ENCODE data around the gene CD40LG. TPM values are rescaled to one million over a fixed set of nuclear protein-coding genes. Genes with fewer than 3 reads are reported as not detected.

CD40LG gene
- total RNA-seq, 1 donor from 2014 or later, result 2.1 TPM

- DNase-seq (ENCODE audit: low spot score), result no peak
Observed at GRCh38 chrX:136650811-136651210, 2.9 kb downstream of the CD40LG start.

- no peak for DNase-seq (ENCODE audit: low spot score)
Observed at GRCh38 chrX:136652822-136653723, 5.1 kb downstream of the CD40LG start.

- DNase-seq (ENCODE audit: low spot score), result no peak
Observed at GRCh38 chrX:136656361-136656964, 8.5 kb downstream of the CD40LG start.

- DNase-seq (ENCODE audit: low spot score), result no peak
Observed at GRCh38 chrX:136658151-136658550, 10.2 kb downstream of the CD40LG start.

- DNase-seq (ENCODE audit: low spot score), result no peak
Observed at GRCh38 chrX:136659174-136659573, 11.2 kb downstream of the CD40LG start.

GRCh38 chrX:136660896-136661295, 12.9 kb downstream of the CD40LG start:
- no peak for DNase-seq (ENCODE audit: low spot score)

- no peak for DNase-seq (ENCODE audit: low spot score)
Observed at GRCh38 chrX:136662104-136662503, 14.1 kb downstream of the CD40LG start.

GRCh38 chrX:136662976-136663375, 15.0 kb downstream of the CD40LG start:
- no peak for DNase-seq (ENCODE audit: low spot score)

- no peak for DNase-seq (ENCODE audit: low spot score)
Observed at GRCh38 chrX:136665258-136665900, 17.4 kb downstream of the CD40LG start.

GRCh38 chrX:136666088-136666487, 18.1 kb downstream of the CD40LG start:
- no peak for DNase-seq (ENCODE audit: low spot score)

GRCh38 chrX:136667446-136668168, 19.6 kb downstream of the CD40LG start:
- no peak for DNase-seq (ENCODE audit: low spot score)

GRCh38 chrX:136671006-136671610, 23.1 kb downstream of the CD40LG start:
- no peak for DNase-seq (ENCODE audit: low spot score)

GRCh38 chrX:136674270-136674985, 26.5 kb downstream of the CD40LG start:
- DNase-seq (ENCODE audit: low spot score), result no peak

GRCh38 chrX:136679531-136679930, 31.6 kb downstream of the CD40LG start:
- DNase-seq (ENCODE audit: low spot score), result no peak

GRCh38 chrX:136684120-136684519, 36.2 kb downstream of the CD40LG start:
- DNase-seq (ENCODE audit: low spot score), result no peak

GRCh38 chrX:136687457-136687856, 39.5 kb downstream of the CD40LG start:
- no peak for DNase-seq (ENCODE audit: low spot score)

- no peak for DNase-seq (ENCODE audit: low spot score)
Observed at GRCh38 chrX:136689436-136689835, 41.5 kb downstream of the CD40LG start.

GRCh38 chrX:136691028-136691809, 43.3 kb downstream of the CD40LG start:
- no peak for DNase-seq (ENCODE audit: low spot score)

- DNase-seq (ENCODE audit: low spot score), result no peak
Observed at GRCh38 chrX:136692271-136692670, 44.3 kb downstream of the CD40LG start.

- no peak for DNase-seq (ENCODE audit: low spot score)
Observed at GRCh38 chrX:136694431-136695087, 46.6 kb downstream of the CD40LG start.

All from mucosa of gallbladder (tissue), 1 donor.